Epithelial cell of prostate (primary cell): Measurements from ENCODE around the gene CRAMP1.
"Not testable (repeated sequence)": the region's sequence is repeated elsewhere in the genome, so short reads cannot be mapped to it uniquely, and the experiment has no call there.

Experiments used
- DNase-seq: peaks from one replicate; pipeline ENCODE4 v3.0.0-alpha.2; 2011; ENCODE audit warnings: low read depth, low spot score
- H3K27ac ChIP-seq: fragments of 450-650 bp; 2 replicates; pipeline ENCODE4 v1.5.1; 2017; ENCODE audit warnings: mild to moderate bottlenecking

Gene CRAMP1

GRCh38 chr16:1705688-1706385 lies 93.7 kb downstream of the CRAMP1 start, which contains the start of gene MAPK8IP3:
Gene MAPK8IP3 (plus strand): TSS chr16:1706195. CDS start chr16:1706340, 145 bp downstream.
- H3K27ac ChIP-seq: peak within 1 kb of the TSS; percentile 94
- DNase-seq: no peak

GRCh38 chr16:1706386-1707192 lies 94.4 kb downstream of the CRAMP1 start:
- no peak for DNase-seq
- H3K27ac ChIP-seq: peak overlapping the region; percentile 94

GRCh38 chr16:1707193-1707790 lies 95.1 kb downstream of the CRAMP1 start:
- H3K27ac ChIP-seq: peak overlapping the region; percentile 94
- no peak for DNase-seq

DNA sequence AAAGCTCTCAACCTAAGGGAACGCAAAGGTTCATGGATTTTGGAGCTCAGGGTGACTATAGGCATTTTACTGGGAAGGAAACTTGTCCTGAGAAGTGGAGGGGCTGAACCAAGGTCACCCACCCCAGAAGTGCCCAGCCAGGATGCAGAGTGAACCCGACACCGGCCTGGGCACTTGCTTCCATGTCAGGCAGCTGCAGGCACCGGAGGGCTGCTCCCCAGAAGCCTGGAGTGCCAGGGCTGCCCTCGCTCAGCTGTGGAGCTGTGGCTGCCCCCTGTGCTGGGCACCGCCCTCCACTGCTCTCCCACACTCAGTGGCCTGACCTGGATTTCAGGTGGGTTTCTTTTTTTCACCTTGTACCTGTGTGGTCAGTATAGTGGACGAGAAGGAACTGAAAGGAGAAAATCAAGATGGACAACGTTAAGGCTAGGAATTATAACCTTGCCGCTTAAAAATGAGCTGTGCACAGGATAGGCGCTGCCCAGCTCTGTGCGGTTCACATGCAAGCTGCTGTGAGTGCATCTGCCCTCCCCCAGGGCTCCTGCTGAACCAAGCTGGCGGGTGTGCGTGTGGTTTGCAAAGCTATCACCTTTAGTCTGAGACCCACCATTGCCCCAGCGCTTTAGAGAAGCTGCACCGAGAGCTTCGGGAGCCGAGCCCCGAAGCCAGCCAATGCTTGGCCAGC lies 96.1 kb downstream of the CRAMP1 start:
- no peak overlapping the region for H3K27ac ChIP-seq
- no peak for DNase-seq

- DNase-seq: no peak
- H3K27ac ChIP-seq: no peak overlapping the region
Observed at GRCh38 chr16:1708768-1709180, 96.6 kb downstream of the CRAMP1 start.

GRCh38 chr16:1709356-1709755 lies 97.2 kb downstream of the CRAMP1 start:
- H3K27ac ChIP-seq: no peak overlapping the region
- no peak for DNase-seq

- no peak for DNase-seq
- no peak overlapping the region for H3K27ac ChIP-seq
Observed at GRCh38 chr16:1710811-1711507, 98.8 kb downstream of the CRAMP1 start.

GRCh38 chr16:1712791-1713261 lies 100.7 kb downstream of the CRAMP1 start:
- no peak overlapping the region for H3K27ac ChIP-seq
- no peak for DNase-seq

- H3K27ac ChIP-seq: no peak overlapping the region
- no peak for DNase-seq
Observed at GRCh38 chr16:1713331-1713730, 101.2 kb downstream of the CRAMP1 start.

DNA sequence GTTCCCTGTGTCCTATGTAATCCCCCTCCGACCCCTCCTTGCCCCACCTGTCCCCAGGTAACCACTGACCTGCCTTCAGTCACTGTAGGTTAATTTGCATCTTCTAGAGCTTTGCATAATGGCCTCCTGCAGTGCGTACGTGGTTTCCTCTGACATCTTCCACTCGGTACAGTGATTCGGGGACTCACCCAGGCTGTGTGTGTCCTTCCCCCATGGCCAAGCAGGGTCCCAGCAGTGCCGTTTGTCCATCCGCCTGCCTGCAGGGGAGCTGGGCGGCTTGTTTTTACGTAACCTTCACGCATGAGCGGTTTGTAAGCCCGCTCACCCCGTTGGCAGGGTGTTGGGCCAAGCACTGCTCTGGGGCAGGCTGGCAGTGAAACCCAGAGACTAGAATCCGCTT lies 101.8 kb downstream of the CRAMP1 start:
- DNase-seq: no peak
- H3K27ac ChIP-seq: no peak overlapping the region

- no peak overlapping the region for H3K27ac ChIP-seq
- DNase-seq: no peak
Observed at GRCh38 chr16:1715220-1715619, 103.1 kb downstream of the CRAMP1 start.

DNA sequence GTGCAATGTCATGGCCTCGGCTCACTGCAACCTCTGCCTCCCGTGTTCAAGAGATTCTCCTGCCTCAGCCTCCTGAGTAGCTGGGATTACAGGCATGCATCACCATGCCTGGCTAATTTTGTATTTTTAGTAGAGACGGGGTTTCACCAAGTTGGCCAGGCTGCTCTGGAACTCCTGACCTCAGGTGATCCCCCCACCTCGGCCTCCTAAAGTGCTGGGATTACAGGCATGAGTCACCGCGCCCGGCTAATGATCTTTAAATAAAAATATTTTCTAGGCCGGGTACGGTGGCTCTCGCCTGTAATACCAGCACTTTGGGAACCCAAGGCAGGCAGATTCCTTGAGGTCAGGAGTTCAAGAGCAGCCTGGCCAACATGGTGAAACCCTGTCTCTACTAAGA lies 106.1 kb downstream of the CRAMP1 start:
- H3K27ac ChIP-seq, DNase-seq: not testable (repeated sequence)

DNA sequence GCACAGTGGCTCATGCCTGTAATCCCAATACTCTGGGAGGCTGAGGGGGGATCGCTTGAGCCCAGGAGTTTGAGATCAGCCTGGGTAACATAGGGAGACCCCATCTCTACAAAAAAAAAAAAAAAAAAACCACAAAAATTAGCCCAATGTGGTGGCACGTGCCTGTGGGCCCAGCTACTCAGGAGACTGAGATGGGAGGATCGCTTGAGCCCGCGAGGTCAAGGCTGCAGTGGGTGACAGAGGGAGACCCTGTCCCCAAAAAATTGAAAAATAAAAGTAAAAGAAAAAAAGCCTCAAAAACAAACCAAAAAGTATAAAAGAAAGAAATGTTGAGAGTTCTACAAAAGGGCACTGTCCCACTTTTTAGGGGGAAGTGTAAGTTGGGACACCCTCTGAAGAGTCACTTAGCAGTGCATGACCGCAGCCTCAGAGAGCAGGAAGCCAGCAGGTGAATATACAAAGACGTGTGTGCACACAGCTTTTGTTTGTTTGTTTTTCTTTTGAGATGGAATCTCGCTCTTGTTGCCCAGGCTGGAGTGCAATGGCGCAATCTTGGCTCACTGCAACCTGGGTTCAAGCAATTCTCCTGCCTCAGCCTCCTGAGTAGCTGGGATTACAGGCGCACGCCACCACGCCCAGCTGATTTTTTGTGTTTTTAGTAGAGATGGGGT lies 107.5 kb downstream of the CRAMP1 start:
- H3K27ac ChIP-seq, DNase-seq: not testable (repeated sequence)

DNA sequence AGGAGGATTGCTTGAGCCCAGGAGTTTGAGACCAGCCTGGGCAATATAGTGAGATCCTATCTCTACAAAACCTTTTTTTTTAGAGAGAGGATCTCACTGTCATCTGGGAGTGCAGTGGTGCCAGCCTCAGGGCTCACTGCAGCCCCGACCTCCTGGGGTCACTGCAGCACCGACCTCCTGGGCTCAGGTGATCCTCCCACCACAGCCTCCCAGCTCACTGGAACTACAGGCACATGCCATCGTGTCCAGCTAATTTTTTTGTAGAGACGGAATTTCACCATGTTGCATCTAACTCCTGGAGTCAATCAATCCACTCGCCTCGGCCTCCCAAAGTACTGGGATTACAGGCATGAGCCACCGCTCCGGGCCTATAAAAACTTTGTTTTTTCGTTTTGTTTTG lies 109.2 kb downstream of the CRAMP1 start:
- no peak for DNase-seq
- H3K27ac ChIP-seq: peak overlapping the region; percentile 63

GRCh38 chr16:1723450-1724147 lies 111.4 kb downstream of the CRAMP1 start:
- peak overlapping the region; percentile 63 for H3K27ac ChIP-seq
- no peak for DNase-seq

DNA sequence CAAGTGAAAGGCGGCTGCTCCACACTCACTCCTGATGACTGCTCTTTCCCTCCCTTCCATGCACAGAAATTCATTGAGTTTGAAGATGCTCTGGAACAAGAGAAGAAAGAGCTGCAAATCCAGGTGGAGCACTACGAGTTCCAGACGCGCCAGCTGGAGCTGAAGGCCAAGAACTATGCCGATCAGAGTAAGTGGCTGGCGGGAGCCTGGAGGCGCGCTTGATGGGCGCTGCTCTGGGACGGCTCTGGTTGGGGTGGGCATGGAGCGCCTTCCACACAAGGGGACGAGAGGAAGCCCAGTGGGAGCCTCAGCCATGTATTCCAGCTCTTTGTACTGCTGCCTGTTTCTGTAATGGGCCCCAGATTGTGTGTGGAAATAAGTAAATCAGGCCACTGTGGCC lies 112.3 kb downstream of the CRAMP1 start:
- no peak overlapping the region for H3K27ac ChIP-seq
- no peak for DNase-seq

DNA sequence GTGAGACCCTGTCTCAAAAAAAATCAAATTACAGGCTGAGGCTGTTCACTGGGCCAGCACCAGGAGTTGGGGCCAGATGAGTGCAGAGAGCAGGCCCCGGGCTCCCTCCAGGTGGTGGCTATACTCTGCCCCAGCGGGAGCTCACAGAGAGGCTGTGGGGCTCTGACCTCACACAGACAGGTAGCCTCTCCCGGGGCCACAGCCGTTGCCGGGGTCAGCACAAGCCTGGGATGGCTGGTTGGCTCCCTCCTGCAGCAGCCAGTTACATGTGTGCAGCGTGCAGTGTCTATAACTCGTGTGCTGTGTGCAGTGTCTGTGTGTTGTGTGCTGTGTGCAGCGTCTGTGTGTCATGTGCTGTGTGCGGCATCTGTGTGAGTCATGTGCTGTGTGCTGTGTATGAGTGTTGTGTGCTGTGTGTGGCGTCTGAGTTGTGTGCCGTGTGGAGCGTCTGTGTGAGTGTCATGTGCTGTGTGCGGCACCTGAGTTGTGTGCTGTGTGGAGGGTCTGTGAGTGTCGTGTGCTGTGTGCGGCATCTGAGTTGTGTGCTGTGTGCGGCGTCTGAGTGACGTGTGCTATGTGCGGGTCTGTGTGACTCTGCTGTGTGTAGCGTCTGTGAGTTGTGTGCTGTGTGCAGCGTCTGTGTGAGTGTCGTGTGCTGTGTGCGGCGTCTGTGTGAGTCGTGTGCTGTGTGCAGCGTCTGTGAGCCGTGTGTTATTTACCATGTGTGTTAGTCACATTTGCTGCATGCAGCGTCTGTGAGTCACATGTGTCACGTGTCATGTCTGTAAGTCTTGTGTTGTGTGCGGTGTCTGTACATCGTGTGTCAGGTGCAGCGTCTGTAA lies 114.7 kb downstream of the CRAMP1 start:
- no peak overlapping the region for H3K27ac ChIP-seq
- no peak for DNase-seq
